Activated CD4-positive, alpha-beta T cell treated with anti-CD3 and anti-CD28 coated beads for 48 hours (primary cell): Measurements from ENCODE around the gene SNAP25.

ENCODE experiments used
- DNase-seq: peaks from one replicate; pipeline ENCODE4 v3.0.0-alpha.2; 2020

The SNAP25 gene

GRCh38 chr20:10268636-10269035, 50.0 kb downstream of the SNAP25 start:
- no peak for DNase-seq

GRCh38 chr20:10270630-10271029, 52.0 kb downstream of the SNAP25 start:
- DNase-seq = no peak

- DNase-seq = no peak
Observed at GRCh38 chr20:10271494-10272219, 53.0 kb downstream of the SNAP25 start.

- DNase-seq = no peak
Observed at GRCh38 chr20:10276878-10277580, 58.4 kb downstream of the SNAP25 start.

- no peak for DNase-seq
Observed at GRCh38 chr20:10277616-10278015, 59.0 kb downstream of the SNAP25 start.

- DNase-seq = no peak
Observed at GRCh38 chr20:10278412-10278811, 59.8 kb downstream of the SNAP25 start.

GRCh38 chr20:10280018-10280908, 61.6 kb downstream of the SNAP25 start:
- no peak for DNase-seq

- DNase-seq = no peak
Observed at GRCh38 chr20:10281911-10282310, 63.3 kb downstream of the SNAP25 start.

GRCh38 chr20:10282979-10283456, 64.4 kb downstream of the SNAP25 start:
- no peak for DNase-seq

GRCh38 chr20:10286356-10286755, 67.7 kb downstream of the SNAP25 start:
- no peak for DNase-seq

- no peak for DNase-seq
Observed at GRCh38 chr20:10288421-10288820, 69.8 kb downstream of the SNAP25 start.

- DNase-seq = no peak
Observed at GRCh38 chr20:10288954-10289646, 70.5 kb downstream of the SNAP25 start.

- DNase-seq = no peak
Observed at GRCh38 chr20:10291568-10292248, 73.1 kb downstream of the SNAP25 start.

GRCh38 chr20:10297223-10297622, 78.6 kb downstream of the SNAP25 start:
- DNase-seq = no peak

- no peak for DNase-seq
Observed at GRCh38 chr20:10297684-10298240, 79.1 kb downstream of the SNAP25 start.

GRCh38 chr20:10300582-10301446, 82.2 kb downstream of the SNAP25 start:
- DNase-seq = no peak

GRCh38 chr20:10303852-10304251, 85.2 kb downstream of the SNAP25 start:
- DNase-seq = no peak

GRCh38 chr20:10304471-10305046, 85.9 kb downstream of the SNAP25 start:
- DNase-seq = no peak

- DNase-seq = no peak
Observed at GRCh38 chr20:10306440-10307358, 88.1 kb downstream of the SNAP25 start.
